Measurements from ENCODE around the gene ZNF831. TPM values are rescaled to one million over a fixed set of nuclear protein-coding genes. Genes with fewer than 3 reads are reported as not detected.

The ZNF831 gene
- total RNA-seq, 1 experiment from 2014 or later = 0.15 TPM

GRCh38 chr20:59300333-59301081, 136.9 kb downstream of the ZNF831 start, which contains the start of gene EDN3:
Gene EDN3, plus strand, starts transcription at chr20:59300611. Its CDS starts 202 bp downstream, at chr20:59300813.
- POLR2A ChIA-PET = no interaction called here
- DNase-seq (ENCODE audit: low read depth, low spot score) (no peak), ATAC-seq (no peak)
- H3K36me3 ChIP-seq (ENCODE audit: control insufficient read depth in 1 of 2, insufficient read depth in 2 of 2, low read length in 2 of 2) = no peaks in the 10 kb centered on the region
- H3K4me1 ChIP-seq (ENCODE audit: control insufficient read depth in 1 of 2, insufficient read depth in 2 of 2, low read length in 2 of 2) = no peaks in the 10 kb centered on the region
- H3K9me3 ChIP-seq (ENCODE audit: control insufficient read depth in 1 of 2, insufficient read depth in 1 of 2, low read depth in 1 of 2, low read length in 2 of 2) = no peaks in the 10 kb centered on the region
- intact Hi-C loops (cut with micrococcal nuclease) = no loop called here
- peaks cover 47% of the 10 kb centered on the region for H3K27me3 ChIP-seq (ENCODE audit: insufficient read depth, low read length)
- H2AFZ ChIP-seq (ENCODE audit: low read depth, low read length, poor library complexity, severe bottlenecking) = no peak within 1 kb of the TSS
- H3K79me2 ChIP-seq (ENCODE audit: insufficient read depth, low read length) = no peaks in the 10 kb centered on the region
- H3K9ac ChIP-seq (ENCODE audit: low read length) = no peak within 1 kb of the TSS
- BruUV-seq (replicated peaks) = no TSS peak
- RAD21 ChIA-PET (ENCODE audit: low non-redundant PET in 1 of 2, low total read pairs in 2 of 2, uncharacterized antibody in 2 of 2, unreplicated experiment in 2 of 2) = no interaction called here
- no peaks in the 10 kb centered on the region for H4K20me1 ChIP-seq (ENCODE audit: insufficient read depth)
- no peak within 1 kb of the TSS for H3K4me2 ChIP-seq (ENCODE audit: low read length)
- H3K4me3 ChIP-seq (replicated peaks in 1 of 2; ENCODE audit: low read depth in 1 of 2, low read length in 2 of 2) = no peak within 1 kb of the TSS
- TF ChIP-seq POLR2A (IDR thresholded peaks at IDR 0.05; ENCODE audit: borderline replicate concordance, extremely low read depth, insufficient read depth, insufficient read length) (no peak), SRF (IDR thresholded peaks at IDR 0.05; ENCODE audit: low read depth) (no peak)
- TF ChIP-seq, protein P1, sequence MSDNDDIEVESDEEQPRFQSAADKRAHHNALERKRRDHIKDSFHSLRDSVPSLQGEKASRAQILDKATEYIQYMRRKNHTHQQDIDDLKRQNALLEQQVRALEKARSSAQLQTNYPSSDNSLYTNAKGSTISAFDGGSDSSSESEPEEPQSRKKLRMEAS (IDR thresholded peaks at IDR 0.05) = no peak
- H3K9me2 ChIP-seq (ENCODE audit: insufficient read depth) = no peaks in the 10 kb centered on the region
- CTCF ChIA-PET = no interaction called here
- no peak within 1 kb of the TSS for H3K27ac ChIP-seq (ENCODE audit: low read depth, low read length)

DNA sequence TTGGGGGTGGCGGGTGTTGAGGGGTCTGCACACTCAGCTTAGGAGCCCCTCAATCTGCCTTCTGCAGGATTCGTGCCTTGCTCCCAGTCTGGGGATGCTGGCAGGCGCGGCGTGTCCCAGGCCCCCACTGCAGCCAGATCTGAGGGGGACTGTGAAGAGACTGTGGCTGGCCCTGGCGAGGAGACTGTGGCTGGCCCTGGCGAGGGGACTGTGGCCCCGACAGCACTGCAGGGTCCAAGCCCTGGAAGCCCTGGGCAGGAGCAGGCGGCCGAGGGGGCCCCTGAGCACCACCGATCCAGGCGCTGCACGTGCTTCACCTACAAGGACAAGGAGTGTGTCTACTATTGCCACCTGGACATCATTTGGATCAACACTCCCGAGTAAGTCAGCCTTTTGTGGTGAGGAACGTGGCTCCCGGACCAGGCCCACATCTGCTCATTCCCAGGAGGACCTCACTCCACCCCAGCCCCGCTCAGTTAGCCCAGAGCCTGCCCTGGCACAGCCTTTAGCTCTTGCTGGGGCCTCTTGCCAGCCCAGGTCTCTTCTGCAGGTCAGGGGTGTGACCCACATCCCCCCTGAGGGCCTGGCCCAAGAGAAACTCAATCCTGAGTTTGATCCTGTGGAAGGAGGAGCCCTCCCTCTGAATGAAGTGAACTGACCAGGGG, 137.9 kb downstream of the ZNF831 start:
- no peak for ATAC-seq
- intact Hi-C loops (cut with micrococcal nuclease) = no loop called here
- H3K79me2 ChIP-seq (ENCODE audit: insufficient read depth, low read length) = no peaks in the 10 kb centered on the region
- H3K4me3 ChIP-seq (replicated peaks in 1 of 2; ENCODE audit: low read depth in 1 of 2, low read length in 2 of 2) = no peak overlapping the region
- no peaks in the 10 kb centered on the region for H3K4me1 ChIP-seq (ENCODE audit: control insufficient read depth in 1 of 2, insufficient read depth in 2 of 2, low read length in 2 of 2)
- ChIA-PET CTCF (no interaction called here), RAD21 (ENCODE audit: low non-redundant PET in 1 of 2, low total read pairs in 2 of 2, uncharacterized antibody in 2 of 2, unreplicated experiment in 2 of 2) (no interaction called here), POLR2A (no interaction called here)
- no peak overlapping the region for H3K9ac ChIP-seq (ENCODE audit: low read length)
- H3K27me3 ChIP-seq (ENCODE audit: insufficient read depth, low read length) = peaks cover 48% of the 10 kb centered on the region
- H2AFZ ChIP-seq (ENCODE audit: low read depth, low read length, poor library complexity, severe bottlenecking) = no peak overlapping the region
- no peaks in the 10 kb centered on the region for H3K9me2 ChIP-seq (ENCODE audit: insufficient read depth)
- H3K9me3 ChIP-seq (ENCODE audit: control insufficient read depth in 1 of 2, insufficient read depth in 1 of 2, low read depth in 1 of 2, low read length in 2 of 2) = no peaks in the 10 kb centered on the region
- TF ChIP-seq EZH2phosphoT487 (IDR thresholded peaks at IDR 0.05; ENCODE audit: borderline replicate concordance) (no peak), ELF1 (IDR thresholded peaks at IDR 0.05; ENCODE audit: borderline replicate concordance, low read depth) (no peak), FOSL1 (IDR thresholded peaks at IDR 0.05; ENCODE audit: low read depth) (no peak), CEBPB (IDR thresholded peaks at IDR 0.05; ENCODE audit: low read depth) (no peak), CBX3 (IDR thresholded peaks at IDR 0.05; ENCODE audit: low read depth) (no peak), TCF7L2 (IDR thresholded peaks at IDR 0.05; ENCODE audit: borderline replicate concordance, extremely low read depth, insufficient read depth, insufficient read length) (no peak), ZNF274 (IDR thresholded peaks at IDR 0.05; ENCODE audit: low read depth, low read length) (no peak), POLR2AphosphoS5 (IDR thresholded peaks at IDR 0.05; ENCODE audit: low read depth, low read length) (no peak), SP1 (IDR thresholded peaks at IDR 0.05; ENCODE audit: low read depth) (no peak)
- TF ChIP-seq, protein P2, sequence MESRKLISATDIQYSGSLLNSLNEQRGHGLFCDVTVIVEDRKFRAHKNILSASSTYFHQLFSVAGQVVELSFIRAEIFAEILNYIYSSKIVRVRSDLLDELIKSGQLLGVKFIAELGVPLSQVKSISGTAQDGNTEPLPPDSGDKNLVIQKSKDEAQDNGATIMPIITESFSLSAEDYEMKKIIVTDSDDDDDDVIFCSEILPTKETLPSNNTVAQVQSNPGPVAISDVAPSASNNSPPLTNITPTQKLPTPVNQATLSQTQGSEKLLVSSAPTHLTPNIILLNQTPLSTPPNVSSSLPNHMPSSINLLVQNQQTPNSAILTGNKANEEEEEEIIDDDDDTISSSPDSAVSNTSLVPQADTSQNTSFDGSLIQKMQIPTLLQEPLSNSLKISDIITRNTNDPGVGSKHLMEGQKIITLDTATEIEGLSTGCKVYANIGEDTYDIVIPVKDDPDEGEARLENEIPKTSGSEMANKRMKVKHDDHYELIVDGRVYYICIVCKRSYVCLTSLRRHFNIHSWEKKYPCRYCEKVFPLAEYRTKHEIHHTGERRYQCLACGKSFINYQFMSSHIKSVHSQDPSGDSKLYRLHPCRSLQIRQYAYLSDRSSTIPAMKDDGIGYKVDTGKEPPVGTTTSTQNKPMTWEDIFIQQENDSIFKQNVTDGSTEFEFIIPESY (IDR thresholded peaks at IDR 0.05; ENCODE audit: extremely low read depth, insufficient replicate concordance, low read length) = no peak
- H3K27ac ChIP-seq (ENCODE audit: low read depth, low read length) = no peak overlapping the region
- H3K4me2 ChIP-seq (ENCODE audit: low read length) = no peak overlapping the region
- no peak for DNase-seq (ENCODE audit: low read depth, low spot score)
- no TSS peak for BruUV-seq (replicated peaks)
- no peaks in the 10 kb centered on the region for H4K20me1 ChIP-seq (ENCODE audit: insufficient read depth)
- H3K36me3 ChIP-seq (ENCODE audit: control insufficient read depth in 1 of 2, insufficient read depth in 2 of 2, low read length in 2 of 2) = no peaks in the 10 kb centered on the region
